Activated naive CD4-positive, alpha-beta T cell treated with anti-CD3 and anti-CD28 coated beads, Interleukin-2, amount 50 U/mL, for 72 hours (primary cell): ENCODE measurements around the gene ATP6V0E2. TPM values are rescaled to one million over a fixed set of nuclear protein-coding genes. Genes with fewer than 3 reads are reported as not detected.
"Not testable (repeated sequence)": the region's sequence is repeated elsewhere in the genome, so short reads cannot be mapped to it uniquely, and the experiment has no call there.

ENCODE experiments used
- ATAC-seq, 2 donors: fragments of 150-1000 bp; cut with Tn5 transposase; 2 replicates each; pipeline ENCODE4 v1.10.0; 2021; ENCODE audit warnings: mild to moderate bottlenecking in 2 of 2, moderate library complexity in 2 of 2
- DNase-seq, 2 donors: peaks; one replicate each; pipeline ENCODE4 v3.0.0; 2021 to 2022; ENCODE audit warnings: low spot score in 2 of 2
- H3K27ac Mint-ChIP-seq, 2 donors: one replicate each; pipeline ENCODE4 v1.8.0; 2022; ENCODE audit warnings: mild to moderate bottlenecking in 2 of 2, mixed read lengths in 2 of 2
- H3K36me3 Mint-ChIP-seq, 2 donors: one replicate each; pipeline ENCODE4 v1.8.0; 2022; ENCODE audit warnings: mixed read lengths in 2 of 2
- H3K9me3 Mint-ChIP-seq, 2 donors: one replicate each; pipeline ENCODE4 v1.8.0; 2022; ENCODE audit warnings: mixed read lengths in 2 of 2
- total RNA-seq, 2 donors: library from RNA; stranded (reverse); gene quantifications; one replicate each; pipeline ENCODE4 v1.2.3, GENCODE V29; 2022

The ATP6V0E2 gene
- 10 to 100 TPM; 35.4 to 43.5 TPM for total RNA-seq

DNA sequence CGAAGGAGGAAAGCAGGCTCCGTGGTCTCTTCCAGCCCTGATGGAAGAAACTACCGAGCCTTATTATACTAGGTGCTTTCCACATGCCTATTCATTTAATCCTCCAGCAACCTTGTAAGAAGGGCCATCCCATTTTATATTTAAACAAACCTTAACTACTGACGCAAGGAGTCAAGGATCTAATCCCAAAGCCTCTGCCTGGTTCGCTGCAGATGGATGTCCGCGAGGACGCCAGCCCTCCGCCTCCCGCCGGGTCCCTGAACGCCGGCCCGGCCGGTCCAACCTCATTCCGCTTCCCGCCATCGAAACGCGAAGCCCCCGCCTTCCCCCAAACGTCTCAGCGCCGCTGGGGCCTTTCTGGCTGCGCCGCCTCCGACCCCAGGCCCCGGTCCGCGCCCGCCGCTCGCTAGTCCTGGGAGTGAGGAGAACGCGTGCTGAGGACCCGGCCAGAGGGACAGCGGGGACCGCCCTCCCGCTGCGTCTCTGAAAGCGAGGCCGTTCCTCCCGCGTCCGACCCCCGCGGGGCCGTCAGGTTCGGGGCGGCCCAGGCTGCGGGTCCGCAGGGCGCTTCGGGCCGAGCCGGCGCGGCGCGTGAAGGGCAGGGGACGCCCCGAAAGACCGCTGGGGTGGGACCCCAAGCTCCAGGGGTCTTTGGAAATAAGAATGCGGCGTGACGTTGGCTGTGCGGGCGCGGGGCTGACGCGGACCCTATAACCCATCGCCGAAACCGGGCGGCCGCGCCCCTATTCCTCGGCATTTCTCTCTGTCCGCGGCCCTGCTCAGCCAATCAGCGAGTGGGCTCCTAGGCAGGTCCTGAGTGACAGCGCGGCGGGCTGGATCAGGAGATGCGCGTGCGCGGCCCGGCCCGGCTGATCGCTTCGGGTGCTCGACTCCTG, at the start of gene ATP6V0E2:
Gene ATP6V0E2 (plus strand): TSS at position 896 of the 896 bp plus-strand sequence. CDS start 97 bp downstream, outside the sequence.
- H3K27ac Mint-ChIP-seq, result peak within 1 kb of the TSS; percentile 91 to 94
- ATAC-seq, result peak; percentile 86 to 87

DNA sequence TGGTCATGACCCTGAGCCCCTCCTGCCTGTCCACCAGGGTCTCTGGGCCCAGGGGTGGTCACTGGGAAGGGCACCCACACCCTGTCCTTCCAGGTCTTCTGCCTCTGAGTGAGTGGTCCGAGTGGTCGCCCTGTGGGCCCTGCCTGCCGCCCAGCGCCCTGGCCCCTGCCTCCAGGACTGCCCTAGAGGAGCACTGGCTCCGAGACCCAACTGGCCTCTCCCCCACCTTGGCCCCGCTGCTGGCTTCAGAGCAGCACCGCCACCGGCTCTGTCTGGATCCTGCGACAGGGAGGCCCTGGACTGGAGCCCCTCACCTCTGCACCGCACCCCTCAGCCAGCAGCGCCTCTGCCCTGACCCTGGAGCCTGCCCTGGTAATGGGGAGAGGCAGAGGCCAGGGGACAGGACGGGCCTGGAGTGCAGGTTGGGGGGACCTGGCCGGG, 49.4 kb upstream of the ATP6V0E2 start:
- Mint-ChIP-seq H3K27ac (no peak overlapping the region), H3K9me3 (no peaks in the 10 kb centered on the region), H3K36me3 (no peaks in the 10 kb centered on the region)
- DNase-seq (no peak), ATAC-seq (no peak)

More for the DNA sequence above, at the start of gene ATP6V0E2:
- Mint-ChIP-seq H3K36me3 (peaks cover 6 to 28% of the 10 kb centered on the region in 2 donors), H3K9me3 (no peaks in the 10 kb centered on the region)
- peak; percentile 90 to 97 for DNase-seq

DNA sequence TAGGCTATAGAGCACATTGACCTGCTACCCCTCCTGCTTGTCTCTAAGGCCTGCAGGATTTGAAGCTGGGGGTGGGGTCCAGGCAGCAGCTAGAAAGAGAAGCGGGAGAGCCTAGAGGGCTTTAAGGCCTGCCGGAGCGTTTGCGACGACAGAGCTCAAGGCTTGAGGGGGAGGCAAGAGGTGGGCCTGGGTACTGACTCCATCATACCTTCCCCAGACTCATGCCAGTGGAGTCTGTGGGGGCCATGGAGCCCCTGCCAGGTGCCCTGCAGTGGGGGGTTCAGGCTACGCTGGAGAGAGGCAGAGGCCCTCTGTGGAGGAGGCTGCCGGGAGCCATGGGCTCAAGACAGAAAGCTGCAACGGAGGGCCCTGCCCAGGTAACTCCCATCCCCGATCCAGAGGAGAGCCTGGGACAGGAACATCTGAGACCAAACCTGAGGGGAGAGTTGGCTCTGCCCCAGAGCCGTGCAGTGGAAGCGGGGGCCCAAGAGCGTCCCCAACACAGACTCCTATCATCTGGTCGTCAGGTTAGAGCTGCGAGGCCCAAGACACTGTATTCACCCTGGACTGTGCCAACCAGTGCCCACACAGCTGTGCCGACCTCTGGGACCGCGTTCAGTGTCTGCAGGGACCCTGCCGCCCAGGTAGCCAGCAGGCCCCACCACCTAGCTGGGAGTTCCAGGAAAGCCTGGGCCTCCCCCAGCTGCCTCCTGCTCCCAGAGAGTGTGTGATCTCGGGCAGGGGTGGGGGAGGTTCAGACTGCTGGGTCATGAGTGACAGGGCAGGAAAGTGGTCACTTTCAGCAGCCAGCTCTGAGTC, 48.8 kb upstream of the ATP6V0E2 start:
- Mint-ChIP-seq H3K36me3 (no peaks in the 10 kb centered on the region), H3K9me3 (no peaks in the 10 kb centered on the region), H3K27ac (no peak overlapping the region)
- ATAC-seq (no peak), DNase-seq (no peak)

DNA sequence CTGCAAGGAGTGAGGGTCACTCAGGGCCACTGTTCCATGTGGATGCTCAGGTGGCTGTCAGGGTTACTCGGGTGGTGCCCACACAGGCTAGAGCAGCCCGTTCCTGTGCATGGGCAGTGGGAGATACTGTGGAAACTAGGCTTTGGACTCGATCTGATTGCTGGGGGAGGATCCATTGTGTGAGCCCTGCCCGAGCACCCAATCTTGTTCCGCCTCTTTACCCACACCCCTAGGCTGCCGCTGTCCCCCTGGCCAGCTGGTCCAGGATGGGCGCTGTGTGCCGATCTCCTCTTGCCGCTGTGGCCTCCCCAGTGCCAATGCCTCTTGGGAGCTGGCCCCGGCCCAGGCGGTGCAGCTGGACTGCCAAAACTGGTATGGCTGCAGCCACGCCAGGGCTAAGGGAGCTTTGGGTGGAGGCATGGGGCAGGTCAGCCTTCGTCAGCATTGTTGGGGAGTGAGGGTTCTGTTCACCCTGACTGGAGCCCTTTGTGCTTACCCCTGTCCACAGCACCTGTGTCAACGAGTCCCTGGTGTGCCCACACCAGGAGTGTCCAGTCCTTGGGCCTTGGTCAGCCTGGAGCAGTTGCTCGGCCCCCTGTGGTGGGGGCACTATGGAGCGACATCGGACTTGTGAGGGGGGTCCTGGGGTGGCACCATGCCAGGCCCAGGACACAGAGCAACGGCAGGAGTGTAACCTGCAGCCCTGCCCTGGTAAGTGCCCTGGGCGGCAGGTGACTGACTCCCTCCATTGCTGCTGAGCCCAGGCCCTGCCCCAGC, 48.0 kb upstream of the ATP6V0E2 start:
- Mint-ChIP-seq H3K9me3 (no peaks in the 10 kb centered on the region), H3K27ac (no peak overlapping the region), H3K36me3 (no peaks in the 10 kb centered on the region)
- no peak for DNase-seq
- ATAC-seq, result no peak

DNA sequence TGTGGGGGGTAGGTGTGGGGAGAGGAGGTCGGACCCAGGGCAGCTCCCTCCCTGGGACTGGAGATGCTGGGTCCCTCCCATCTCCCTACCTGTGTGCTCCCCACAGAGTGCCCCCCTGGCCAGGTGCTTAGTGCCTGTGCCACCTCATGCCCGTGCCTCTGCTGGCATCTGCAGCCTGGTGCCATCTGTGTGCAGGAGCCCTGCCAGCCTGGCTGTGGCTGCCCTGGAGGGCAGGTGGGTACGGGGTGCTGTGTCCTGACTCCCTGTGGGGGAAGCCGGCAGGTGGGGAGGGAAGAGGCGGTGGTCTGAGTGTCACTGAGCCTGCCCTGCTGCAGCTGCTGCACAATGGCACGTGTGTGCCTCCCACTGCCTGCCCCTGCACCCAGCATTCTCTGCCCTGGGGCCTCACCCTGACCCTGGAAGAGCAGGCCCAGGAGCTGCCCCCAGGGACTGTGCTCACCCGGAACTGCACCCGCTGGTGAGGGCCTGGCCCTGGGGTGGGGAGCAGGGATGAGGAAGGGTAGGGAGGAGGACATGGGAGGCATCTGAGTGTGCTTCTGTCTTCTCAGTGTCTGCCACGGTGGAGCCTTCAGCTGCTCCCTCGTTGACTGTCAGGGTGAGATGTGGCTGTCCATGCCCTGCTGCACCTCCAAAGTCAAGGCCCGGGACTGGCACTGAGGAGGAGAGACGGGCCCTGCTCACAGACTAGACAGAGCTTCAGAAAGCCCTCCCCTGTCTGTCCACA, 47.3 kb upstream of the ATP6V0E2 start:
- Mint-ChIP-seq H3K9me3 (no peaks in the 10 kb centered on the region), H3K27ac (peak overlapping the region in 1 of 2 donors; percentile 19), H3K36me3 (no peaks in the 10 kb centered on the region)
- no peak for DNase-seq
- no peak for ATAC-seq

DNA sequence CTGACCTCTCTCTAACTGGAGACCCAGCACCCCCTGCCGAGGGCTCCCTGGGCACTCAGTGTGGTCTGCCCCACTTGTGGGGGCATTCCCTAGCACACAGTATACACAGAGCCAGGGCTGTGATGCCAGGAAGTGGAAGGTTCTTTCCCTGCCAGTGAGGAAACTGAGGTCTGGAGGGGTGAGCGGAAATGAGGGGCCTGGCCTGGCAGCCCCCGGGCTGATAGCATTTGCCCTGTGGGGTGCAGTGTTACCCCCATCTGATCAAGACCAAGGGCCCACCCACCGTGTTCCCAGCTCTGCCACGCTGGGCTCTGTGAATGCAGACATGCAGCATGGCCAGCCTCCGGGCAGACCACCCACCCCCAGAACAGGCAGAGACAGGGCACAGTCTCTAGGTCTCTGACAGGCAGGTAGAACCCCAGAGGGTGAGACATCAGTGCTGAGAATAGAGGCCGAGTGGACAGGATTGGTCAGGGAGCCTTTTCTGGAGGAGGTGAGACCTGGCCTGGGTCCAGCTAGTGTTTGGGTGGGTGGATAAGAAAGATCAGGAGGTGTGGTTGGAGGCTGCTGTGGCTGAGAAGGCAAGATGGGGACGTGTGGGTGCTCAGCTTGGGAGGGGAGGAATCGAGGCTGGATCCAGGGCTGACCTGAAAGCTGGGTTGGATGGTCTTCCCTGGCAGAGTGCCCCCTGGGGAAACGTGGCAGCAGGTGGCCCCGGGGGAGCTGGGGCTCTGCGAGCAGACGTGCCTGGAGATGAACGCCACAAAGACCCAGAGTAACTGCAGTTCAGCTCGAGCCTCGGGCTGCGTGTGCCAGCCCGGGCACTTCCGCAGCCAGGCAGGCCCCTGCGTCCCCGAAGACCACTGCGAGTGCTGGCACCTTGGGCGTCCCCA, 46.4 kb upstream of the ATP6V0E2 start:
- peak in 1 of 2 donors; percentile 36 for ATAC-seq
- no peak for DNase-seq

DNA sequence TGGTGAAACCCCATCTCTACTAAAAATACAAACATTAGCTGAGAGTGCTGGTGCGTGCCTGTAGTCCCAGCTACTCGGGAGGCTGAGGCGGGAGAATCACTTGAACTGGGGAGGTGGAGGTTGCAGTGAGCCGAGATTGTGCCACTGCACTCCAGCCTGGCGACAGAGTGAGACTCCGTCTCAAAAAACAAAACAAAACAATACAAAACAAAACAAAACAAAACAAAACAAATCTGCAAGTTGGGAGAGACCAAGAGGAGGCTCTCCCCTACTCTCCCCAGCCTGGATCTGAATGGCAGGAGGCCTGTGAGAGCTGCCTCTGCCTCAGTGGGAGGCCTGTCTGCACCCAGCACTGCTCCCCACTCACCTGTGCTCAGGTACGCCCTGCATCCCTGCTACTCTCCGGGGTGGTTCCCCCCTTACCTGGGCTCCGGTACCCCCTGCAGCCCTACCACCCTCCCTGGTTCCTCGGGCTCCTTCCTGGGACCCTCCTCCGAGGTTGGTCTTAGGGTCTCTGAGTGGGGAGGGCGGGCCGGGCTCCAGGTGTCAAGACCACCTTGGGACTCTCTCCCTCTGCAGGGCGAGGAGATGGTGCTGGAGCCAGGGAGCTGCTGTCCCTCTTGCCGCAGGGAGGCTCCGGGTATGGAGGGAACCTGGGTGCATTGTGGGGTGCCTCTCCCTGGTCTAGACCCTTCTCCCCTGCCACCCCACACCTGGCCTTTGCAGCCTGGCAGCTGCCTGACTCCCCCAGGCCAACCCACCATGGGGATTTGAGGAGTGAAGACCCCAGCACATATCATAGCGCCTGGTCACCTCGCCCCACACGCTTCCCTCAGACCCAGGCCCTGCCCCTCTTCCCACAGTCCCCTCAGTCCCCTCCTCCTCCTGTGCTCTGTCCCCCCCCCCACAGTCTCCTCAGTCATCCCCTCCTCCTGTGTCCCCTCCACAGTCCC, 45.1 kb upstream of the ATP6V0E2 start:
- no peak overlapping the region for H3K27ac Mint-ChIP-seq
- no peaks in the 10 kb centered on the region for H3K36me3 Mint-ChIP-seq
- ATAC-seq, result no peak
- H3K9me3 Mint-ChIP-seq, result no peaks in the 10 kb centered on the region
- DNase-seq, result no peak

More for the DNA sequence above, 46.4 kb upstream of the ATP6V0E2 start:
- H3K9me3 Mint-ChIP-seq, result no peaks in the 10 kb centered on the region
- no peaks in the 10 kb centered on the region for H3K36me3 Mint-ChIP-seq
- H3K27ac Mint-ChIP-seq, result peak overlapping the region in 1 of 2 donors; percentile 19

DNA sequence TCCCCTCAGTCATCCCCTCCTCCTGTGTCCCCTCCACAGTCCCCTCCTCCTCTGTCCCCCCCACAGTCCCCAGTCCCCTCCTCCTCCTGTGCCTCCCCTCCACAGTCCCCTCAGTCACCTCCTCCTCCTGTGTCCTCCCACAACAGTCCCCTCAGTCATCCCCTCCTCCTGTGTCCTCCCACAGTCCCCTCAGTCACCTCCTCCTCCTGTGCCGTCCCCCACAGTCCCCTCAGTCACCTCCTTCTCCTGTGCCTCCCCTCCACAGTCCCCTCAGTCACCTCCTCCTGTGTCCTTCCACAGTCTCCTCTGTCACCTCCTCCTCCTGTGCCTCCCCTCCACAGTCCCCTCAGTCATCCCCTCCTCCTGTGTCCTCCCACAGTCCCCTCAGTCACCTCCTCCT, 43.2 kb upstream of the ATP6V0E2 start:
- not testable (repeated sequence) for H3K9me3 Mint-ChIP-seq, H3K36me3 Mint-ChIP-seq

DNA sequence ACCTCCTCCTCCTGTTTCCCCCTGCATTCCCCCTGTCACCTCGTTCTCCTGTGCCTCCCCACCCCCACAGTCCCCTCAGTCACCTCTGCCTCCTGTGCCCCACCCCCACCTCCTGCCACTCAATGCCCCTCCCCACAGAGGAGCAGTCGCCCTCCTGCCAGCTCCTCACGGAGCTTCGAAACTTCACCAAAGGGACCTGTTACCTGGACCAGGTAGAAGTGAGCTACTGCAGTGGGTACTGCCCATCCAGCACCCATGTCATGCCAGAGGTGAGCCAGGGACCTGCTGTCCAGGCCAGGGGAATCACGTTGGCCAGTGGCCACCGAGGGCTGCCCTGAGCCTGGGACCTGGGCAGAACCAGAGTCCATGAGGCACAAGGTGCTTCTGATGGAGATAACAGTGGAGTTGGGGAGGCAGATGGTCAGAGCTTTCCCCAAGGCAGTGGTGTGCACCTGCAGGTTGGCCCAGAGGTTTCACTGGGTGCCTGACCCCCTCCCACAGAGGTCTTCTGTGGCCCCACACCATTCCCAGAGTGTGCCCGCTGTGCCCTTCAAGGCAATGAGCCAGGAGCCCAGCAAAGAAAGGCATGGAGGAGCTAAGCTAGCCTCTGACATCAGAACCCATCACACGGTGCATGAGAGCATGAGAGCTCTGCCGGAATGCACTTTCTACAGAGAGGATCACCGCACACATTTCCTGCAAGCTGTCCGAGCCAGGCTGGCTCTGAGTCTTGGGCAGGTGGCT, 42.6 kb upstream of the ATP6V0E2 start:
- no peak overlapping the region for H3K27ac Mint-ChIP-seq
- no peak for DNase-seq
- no peak for ATAC-seq
- H3K9me3 Mint-ChIP-seq, result no peaks in the 10 kb centered on the region
- no peaks in the 10 kb centered on the region for H3K36me3 Mint-ChIP-seq

More for the DNA sequence above, 43.2 kb upstream of the ATP6V0E2 start:
- not testable (repeated sequence) for H3K27ac Mint-ChIP-seq, DNase-seq, ATAC-seq

DNA sequence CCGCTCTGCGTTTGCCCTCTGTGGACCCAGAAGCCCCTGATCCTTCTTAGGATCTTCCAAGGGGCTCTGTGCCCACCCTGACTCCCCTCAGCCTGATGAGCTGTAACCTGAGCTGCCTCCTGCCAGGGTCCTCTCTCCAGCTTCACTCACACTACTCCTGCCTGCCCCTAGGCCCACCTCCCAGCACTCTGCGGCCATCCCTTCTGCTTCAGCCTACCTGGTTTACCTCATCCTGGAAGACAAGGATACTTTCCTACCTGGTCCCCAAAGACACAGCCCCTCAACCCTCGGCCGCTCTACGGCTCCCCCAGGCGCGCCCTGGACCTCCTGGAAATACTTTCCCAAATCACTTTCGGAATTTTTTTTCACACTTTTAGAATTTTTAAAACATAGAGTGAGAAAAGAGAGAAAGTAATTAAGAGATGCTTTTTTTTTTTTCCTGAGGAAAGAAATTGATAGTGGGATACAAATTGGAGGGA, 42.0 kb upstream of the ATP6V0E2 start:
- DNase-seq (no peak), ATAC-seq (no peak)
- no peak overlapping the region for H3K27ac Mint-ChIP-seq
- no peaks in the 10 kb centered on the region for H3K36me3 Mint-ChIP-seq
- H3K9me3 Mint-ChIP-seq, result no peaks in the 10 kb centered on the region

DNA sequence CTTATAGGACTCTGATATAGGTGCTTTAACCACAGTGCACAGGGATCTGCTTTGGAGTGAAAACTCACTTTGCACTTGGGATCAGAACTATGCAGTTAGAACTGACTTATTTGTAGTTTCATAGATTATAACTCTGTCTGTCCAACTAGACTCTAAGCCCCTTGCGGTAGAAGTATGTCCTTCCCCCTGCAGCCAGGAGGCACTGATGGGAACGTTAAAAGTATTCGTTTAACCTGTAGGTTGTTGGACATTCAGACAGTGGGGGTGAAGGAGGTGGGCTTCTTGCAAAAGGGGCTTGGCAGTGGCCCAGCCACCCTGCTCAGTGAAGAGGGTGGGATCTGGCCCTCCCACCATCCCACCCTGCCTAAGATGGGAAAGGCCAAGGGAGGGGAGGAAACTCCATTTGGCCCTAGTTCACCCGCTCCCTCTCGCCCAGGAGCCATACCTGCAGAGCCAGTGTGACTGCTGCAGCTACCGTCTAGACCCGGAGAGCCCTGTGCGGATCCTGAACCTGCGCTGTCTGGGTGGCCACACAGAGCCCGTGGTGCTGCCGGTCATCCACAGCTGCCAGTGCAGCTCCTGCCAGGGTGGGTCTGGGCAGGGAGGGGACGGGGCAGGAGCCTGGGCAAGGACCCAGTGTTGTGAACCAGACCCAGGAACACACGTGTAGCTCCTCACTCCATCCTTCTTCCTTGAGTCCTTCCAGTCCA, 41.3 kb upstream of the ATP6V0E2 start:
- peak overlapping the region in 1 of 2 donors; percentile 2 for H3K27ac Mint-ChIP-seq

DNA sequence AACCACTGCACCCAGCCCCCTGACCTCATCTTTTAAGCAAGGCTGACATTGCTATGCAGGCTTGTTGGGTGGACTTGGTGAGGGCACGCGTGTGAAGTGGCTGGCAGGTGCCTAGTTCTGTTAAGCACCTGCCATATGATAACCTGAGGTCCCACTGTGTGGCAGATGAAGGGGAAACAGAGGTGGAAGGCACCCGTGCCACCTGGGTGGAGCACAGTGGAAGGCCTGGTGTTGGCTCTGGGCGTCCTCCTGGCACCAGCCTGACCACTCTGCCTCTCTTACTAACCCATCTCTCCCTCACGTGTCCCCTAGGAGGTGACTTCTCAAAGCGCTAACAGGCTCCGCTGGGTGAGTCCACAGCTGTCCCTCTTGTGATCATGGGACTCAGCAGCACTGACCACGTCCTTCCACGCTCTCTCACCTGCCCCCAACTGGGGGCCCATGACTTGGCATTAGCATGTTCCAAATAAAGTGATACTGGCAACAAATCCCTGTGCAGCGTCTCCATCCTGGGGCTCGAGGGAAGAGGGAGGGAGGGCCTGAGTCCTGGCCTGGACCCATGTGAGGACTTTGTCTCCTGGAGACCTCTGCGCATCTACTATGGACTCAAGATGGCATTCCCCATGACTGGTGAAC, 40.2 kb upstream of the ATP6V0E2 start:
- no peaks in the 10 kb centered on the region for H3K36me3 Mint-ChIP-seq
- no peak overlapping the region for H3K27ac Mint-ChIP-seq
- no peaks in the 10 kb centered on the region for H3K9me3 Mint-ChIP-seq
- ATAC-seq, result no peak
- DNase-seq, result no peak

More for the DNA sequence above, 41.3 kb upstream of the ATP6V0E2 start:
- no peaks in the 10 kb centered on the region for H3K9me3 Mint-ChIP-seq
- no peaks in the 10 kb centered on the region for H3K36me3 Mint-ChIP-seq
- DNase-seq (peak in 1 of 2 donors; percentile 34), ATAC-seq (no peak)
